ENCODE data around the gene RGS6. TPM values are rescaled to one million over a fixed set of nuclear protein-coding genes. Genes with fewer than 3 reads are reported as not detected.

RGS6 gene
- total and polyA plus RNA-seq, 7 donors = 0.79 to 8.0 (median 1.6) TPM; not detected in 2

- 76 to 90% methylated on average over 4 of the region's 4 CpGs for WGBS, 2 donors
- H3K4me1 ChIP-seq = peaks cover 0 to 3% (median 0%) of the 10 kb centered on the region in 4 donors
Measured at GRCh38 chr14:72521045-72521444, 588.8 kb downstream of the RGS6 start.

GRCh38 chr14:72521968-72522741, 589.9 kb downstream of the RGS6 start:
- Histone ChIP-seq H3K4me1 (peaks cover 0 to under 1% (median 0%) of the 10 kb centered on the region in 4 donors), H3K4me3 (no peak overlapping the region), H3K27me3 (no peaks in the 10 kb centered on the region), H3K9me3 (no peaks in the 10 kb centered on the region), H3K27ac (no peak overlapping the region), H3K36me3 (no peaks in the 10 kb centered on the region)
- intact Hi-C loops (cut with DNase I) = no loop called here
- no peak for TF ChIP-seq POLR2A (IDR thresholded peaks at IDR 0.05)
- TF ChIP-seq CTCF (IDR thresholded peaks at IDR 0.05) = no peak
- TF ChIP-seq EP300 (IDR thresholded peaks at IDR 0.05) = no peak
- TF ChIP-seq POLR2AphosphoS5 (IDR thresholded peaks at IDR 0.05) = no peak
- DNase-seq = no peak
- WGBS, 2 donors = 82 to 87% methylated on average over 8 of the region's 8 CpGs

More at GRCh38 chr14:72521045-72521444, 588.8 kb downstream of the RGS6 start:
- no peaks in the 10 kb centered on the region for H3K27me3 ChIP-seq
- no peak for TF ChIP-seq CTCF (IDR thresholded peaks at IDR 0.05)
- TF ChIP-seq POLR2A (IDR thresholded peaks at IDR 0.05) = no peak
- TF ChIP-seq EP300 (IDR thresholded peaks at IDR 0.05) = no peak
- TF ChIP-seq POLR2AphosphoS5 (IDR thresholded peaks at IDR 0.05) = no peak
- no peak for DNase-seq
- intact Hi-C loops (cut with DNase I) = no loop called here
- no peak overlapping the region for H3K27ac ChIP-seq
- no peaks in the 10 kb centered on the region for H3K36me3 ChIP-seq
- no peak overlapping the region for H3K4me3 ChIP-seq
- H3K9me3 ChIP-seq = no peaks in the 10 kb centered on the region

- H3K27me3 ChIP-seq = no peaks in the 10 kb centered on the region
- 91 to 97% methylated on average over 4 of the region's 4 CpGs for WGBS, 2 donors
- intact Hi-C loops (cut with DNase I) = no loop called here
- H3K4me1 ChIP-seq = no peaks in the 10 kb centered on the region
- no peak overlapping the region for H3K27ac ChIP-seq
- TF ChIP-seq POLR2AphosphoS5 (IDR thresholded peaks at IDR 0.05) = no peak
- TF ChIP-seq EP300 (IDR thresholded peaks at IDR 0.05) = no peak
- TF ChIP-seq POLR2A (IDR thresholded peaks at IDR 0.05) = no peak
- no peak for TF ChIP-seq CTCF (IDR thresholded peaks at IDR 0.05)
- DNase-seq = no peak
- no peaks in the 10 kb centered on the region for H3K9me3 ChIP-seq
- H3K4me3 ChIP-seq = no peak overlapping the region
- no peaks in the 10 kb centered on the region for H3K36me3 ChIP-seq
Measured at GRCh38 chr14:72522847-72523246, 590.6 kb downstream of the RGS6 start.

GRCh38 chr14:72523424-72524294, 591.4 kb downstream of the RGS6 start:
- intact Hi-C loops (cut with DNase I) = no loop called here
- DNase-seq = no peak
- Histone ChIP-seq H3K4me3 (no peak overlapping the region), H3K27ac (no peak overlapping the region), H3K27me3 (no peaks in the 10 kb centered on the region), H3K36me3 (no peaks in the 10 kb centered on the region), H3K4me1 (peaks cover 0 to 3% (median 1%) of the 10 kb centered on the region in 4 donors), H3K9me3 (no peaks in the 10 kb centered on the region)
- WGBS, 2 donors = 82 to 86% methylated on average over 5 of the region's 5 CpGs
- TF ChIP-seq CTCF (IDR thresholded peaks at IDR 0.05) (no peak), POLR2AphosphoS5 (IDR thresholded peaks at IDR 0.05) (no peak), EP300 (IDR thresholded peaks at IDR 0.05) (no peak), POLR2A (IDR thresholded peaks at IDR 0.05) (no peak)
